NCI-H1436 (cell line): ENCODE measurements around the gene KCNK4.

Source experiments
- DNase-seq: peaks from one replicate; lab custom pipeline; 2025; lab: John Stamatoyannopoulos, UW

Gene KCNK4

GRCh38 chr11:64253481-64253880, 37.6 kb upstream of the KCNK4 start:
- DNase-seq: no peak

- DNase-seq: no peak
Observed at GRCh38 chr11:64254326-64254725, 36.8 kb upstream of the KCNK4 start.

GRCh38 chr11:64255135-64256128, 35.7 kb upstream of the KCNK4 start:
- no peak for DNase-seq

- no peak for DNase-seq
Observed at GRCh38 chr11:64256300-64256699, 34.8 kb upstream of the KCNK4 start.

- DNase-seq: no peak
Observed at GRCh38 chr11:64258356-64258755, 32.7 kb upstream of the KCNK4 start.

- no peak for DNase-seq
Observed at GRCh38 chr11:64258946-64259532, 32.1 kb upstream of the KCNK4 start.

GRCh38 chr11:64259533-64260067, 31.5 kb upstream of the KCNK4 start:
- no peak for DNase-seq

- no peak for DNase-seq
Observed at GRCh38 chr11:64260147-64260708, 30.9 kb upstream of the KCNK4 start.

GRCh38 chr11:64261556-64262080, 29.5 kb upstream of the KCNK4 start:
- no peak for DNase-seq

GRCh38 chr11:64262271-64263002, 28.7 kb upstream of the KCNK4 start:
- DNase-seq: no peak

- no peak for DNase-seq
Observed at GRCh38 chr11:64263021-64263946, 27.8 kb upstream of the KCNK4 start.

- DNase-seq: no peak
Observed at GRCh38 chr11:64263947-64264317, 27.2 kb upstream of the KCNK4 start.

GRCh38 chr11:64264371-64264852, 26.7 kb upstream of the KCNK4 start:
- DNase-seq: no peak

GRCh38 chr11:64265176-64266160, 25.6 kb upstream of the KCNK4 start:
- no peak for DNase-seq

GRCh38 chr11:64266339-64266738, 24.8 kb upstream of the KCNK4 start:
- no peak for DNase-seq

GRCh38 chr11:64267207-64267945, 23.7 kb upstream of the KCNK4 start:
- no peak for DNase-seq

- DNase-seq: no peak
Observed at GRCh38 chr11:64268025-64268892, 22.8 kb upstream of the KCNK4 start.
